EH (cell line): ENCODE results near the gene ZSWIM3.
A peak's percentile ranks its signal among the peaks of the same experiment; 100 is the strongest.
"Not testable (repeated sequence)": the region's sequence is repeated elsewhere in the genome, so short reads cannot be mapped to it uniquely, and the experiment has no call there.

ENCODE experiments used
- DNase-seq: peaks from one replicate; pipeline ENCODE4 v3.0.0-alpha.2; 2015; ENCODE audit warnings: low read depth

ZSWIM3 gene

GRCh38 chr20:45861221-45862075 lies 4.0 kb downstream of the ZSWIM3 start:
- DNase-seq: peak; percentile 11

- DNase-seq: no peak
Measured at GRCh38 chr20:45863543-45864470, 6.4 kb downstream of the ZSWIM3 start.

DNA sequence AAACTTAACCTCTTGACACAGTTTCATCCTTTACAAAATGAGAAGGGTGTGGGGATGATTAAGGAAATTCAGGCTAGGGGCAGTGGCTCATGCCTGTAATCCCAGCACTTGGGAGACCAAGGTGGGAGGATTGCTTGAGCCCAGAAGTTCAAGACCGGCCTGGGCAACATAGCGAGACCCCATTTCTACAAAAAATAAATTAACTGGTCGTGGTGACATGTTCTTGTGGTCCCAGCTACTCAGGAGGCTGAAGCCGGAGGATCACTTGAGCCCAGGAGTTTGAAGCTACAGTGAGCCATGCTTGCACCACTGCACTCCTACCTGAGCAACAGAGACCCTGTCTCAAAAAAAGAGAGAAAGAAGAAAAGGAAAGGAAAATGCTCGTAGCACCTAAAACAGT lies 9.0 kb downstream of the ZSWIM3 start:
- DNase-seq: no peak

DNA sequence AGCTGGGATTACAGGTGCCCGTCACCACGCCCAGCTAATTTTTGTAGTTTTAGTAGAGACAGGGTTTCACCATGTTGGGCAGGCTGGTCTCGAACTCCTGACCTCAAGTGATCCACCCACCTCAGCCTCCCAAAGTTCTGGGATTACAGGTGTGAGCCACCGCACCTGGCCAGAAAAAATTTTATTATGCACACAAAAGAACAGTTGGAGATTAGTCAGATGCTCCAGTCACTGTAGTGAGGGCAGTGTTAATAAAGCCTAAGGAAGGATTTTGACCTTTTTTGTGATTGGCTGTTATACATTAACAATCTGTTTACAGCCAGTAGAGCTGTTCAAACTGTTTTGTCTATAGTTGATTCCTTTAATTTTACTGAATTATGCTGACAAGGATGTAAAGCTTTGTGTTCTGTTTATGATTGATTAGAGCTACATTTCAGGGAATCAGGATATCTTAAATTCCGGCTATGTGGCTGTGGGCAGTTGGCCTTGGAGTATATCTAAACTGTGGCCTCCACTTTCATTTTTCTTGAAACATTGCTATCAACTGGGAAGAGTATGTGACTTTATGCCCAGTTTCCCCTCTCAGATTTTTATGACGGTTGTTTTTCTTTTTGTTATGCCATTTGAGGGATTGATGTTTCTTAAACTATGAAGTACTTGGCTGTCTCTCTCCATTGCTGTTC lies 9.9 kb downstream of the ZSWIM3 start:
- no peak for DNase-seq

DNA sequence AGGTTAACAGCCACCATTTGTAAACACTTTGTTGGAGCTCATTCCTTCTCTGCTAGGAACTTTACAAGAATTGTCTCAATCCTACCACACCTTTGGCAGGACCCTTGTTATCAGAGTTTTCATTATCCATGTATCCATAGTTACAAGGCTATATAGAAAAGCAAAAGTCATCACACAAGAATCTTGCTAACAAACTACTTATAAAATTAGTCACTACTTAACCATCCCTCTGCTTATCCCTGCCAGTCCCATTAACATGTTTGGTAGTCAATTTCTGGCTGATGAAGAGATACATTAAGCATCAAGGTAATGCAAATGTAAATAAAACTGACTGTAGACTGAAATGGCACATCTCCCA lies 10.4 kb downstream of the ZSWIM3 start:
- peak; percentile 83 for DNase-seq

- no peak for DNase-seq
Measured at GRCh38 chr20:45872626-45873025, 15.2 kb downstream of the ZSWIM3 start.

- peak; percentile 18 for DNase-seq
Measured at GRCh38 chr20:45873409-45874103, 16.1 kb downstream of the ZSWIM3 start.

DNA sequence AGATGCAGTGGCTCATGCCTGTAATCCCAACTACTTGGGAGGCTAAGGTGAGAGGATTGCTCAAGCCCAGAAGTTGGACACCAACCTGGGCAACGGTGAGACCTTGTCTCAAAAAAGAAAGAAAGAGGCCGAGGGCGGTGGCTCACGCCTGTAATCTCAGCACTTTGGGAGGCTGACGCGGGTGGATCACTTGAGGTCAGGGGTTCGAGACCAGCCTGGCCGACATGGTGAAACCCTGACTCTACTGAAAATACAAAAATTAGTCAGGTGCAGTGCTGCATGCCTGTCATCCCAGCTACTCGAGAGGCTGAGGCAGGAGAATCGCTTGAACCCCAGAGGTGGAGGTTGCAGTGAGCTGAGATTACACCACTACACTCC lies 16.7 kb downstream of the ZSWIM3 start:
- not testable (repeated sequence) for DNase-seq

- no peak for DNase-seq
Measured at GRCh38 chr20:45874576-45874975, 17.2 kb downstream of the ZSWIM3 start.

- peak; percentile 28 for DNase-seq
Measured at GRCh38 chr20:45878076-45878761, 20.8 kb downstream of the ZSWIM3 start.

GRCh38 chr20:45880988-45881788 lies 23.8 kb downstream of the ZSWIM3 start, which contains the start of gene ZSWIM1:
TSS of gene ZSWIM1 (plus strand) at chr20:45881227. CDS start at chr20:45882593, 1,366 bp downstream.
- DNase-seq: peak; percentile 99

DNA sequence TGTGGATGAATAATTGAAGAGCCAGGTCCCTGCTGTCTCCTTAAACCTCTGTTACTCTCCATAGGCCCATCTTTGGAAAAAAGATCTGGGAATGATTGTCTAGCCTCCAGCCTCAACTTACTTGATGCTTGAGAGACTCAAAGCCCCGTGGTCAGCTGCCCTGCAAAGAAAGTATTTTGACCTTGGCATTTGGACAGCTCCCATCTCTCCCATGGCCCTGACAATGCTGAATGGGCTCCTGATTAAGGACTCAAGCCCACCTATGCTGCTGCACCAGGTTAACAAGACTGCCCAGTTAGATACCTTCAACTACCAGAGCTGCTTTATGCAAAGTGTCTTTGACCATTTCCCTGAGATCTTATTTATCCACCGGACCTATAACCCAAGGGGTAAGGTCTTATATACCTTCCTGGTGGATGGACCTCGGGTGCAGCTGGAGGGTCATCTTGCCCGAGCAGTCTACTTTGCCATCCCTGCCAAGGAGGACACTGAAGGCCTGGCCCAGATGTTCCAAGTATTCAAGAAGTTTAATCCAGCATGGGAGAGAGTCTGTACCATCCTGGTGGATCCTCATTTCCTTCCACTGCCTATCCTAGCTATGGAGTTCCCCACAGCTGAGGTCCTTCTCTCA lies 25.2 kb downstream of the ZSWIM3 start:
- no peak for DNase-seq

DNA sequence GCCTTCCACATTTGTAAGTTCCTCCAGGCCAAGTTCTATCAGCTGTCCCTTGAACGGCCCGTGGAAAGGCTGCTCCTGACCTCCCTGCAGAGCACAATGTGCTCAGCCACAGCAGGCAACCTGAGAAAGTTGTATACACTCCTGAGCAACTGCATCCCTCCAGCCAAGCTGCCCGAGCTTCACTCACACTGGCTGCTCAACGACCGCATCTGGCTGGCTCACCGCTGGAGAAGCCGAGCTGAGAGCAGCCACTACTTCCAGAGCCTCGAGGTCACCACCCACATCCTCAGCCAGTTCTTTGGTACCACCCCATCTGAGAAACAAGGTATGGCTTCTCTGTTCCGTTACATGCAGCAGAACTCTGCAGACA lies 25.7 kb downstream of the ZSWIM3 start:
- DNase-seq: no peak

- DNase-seq: no peak
Measured at GRCh38 chr20:45886590-45887345, 29.4 kb downstream of the ZSWIM3 start.

DNA sequence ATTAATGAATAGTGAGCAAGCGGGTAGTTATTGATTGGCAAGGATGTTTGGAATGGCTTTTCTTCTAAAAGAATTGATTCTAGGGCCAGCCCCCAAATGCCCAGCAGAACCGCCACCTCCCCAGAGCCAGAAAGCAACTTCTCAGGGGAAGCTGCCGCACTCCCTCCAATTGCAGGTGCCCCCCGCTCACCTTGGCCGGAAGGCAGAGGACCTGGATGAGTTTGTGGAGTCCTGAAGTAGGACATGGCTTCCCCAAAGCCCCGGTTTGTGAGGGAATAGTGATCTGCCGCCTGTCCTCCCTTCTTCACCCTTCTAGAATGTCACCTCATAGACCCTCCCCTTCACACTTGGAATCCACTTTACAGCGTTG lies 29.9 kb downstream of the ZSWIM3 start, which contains the start of gene SPATA25:
SPATA25 (minus strand) TSS at position 277 of the 370 bp plus-strand sequence; CDS start at position 245, 32 bp downstream.
- DNase-seq: no peak

DNA sequence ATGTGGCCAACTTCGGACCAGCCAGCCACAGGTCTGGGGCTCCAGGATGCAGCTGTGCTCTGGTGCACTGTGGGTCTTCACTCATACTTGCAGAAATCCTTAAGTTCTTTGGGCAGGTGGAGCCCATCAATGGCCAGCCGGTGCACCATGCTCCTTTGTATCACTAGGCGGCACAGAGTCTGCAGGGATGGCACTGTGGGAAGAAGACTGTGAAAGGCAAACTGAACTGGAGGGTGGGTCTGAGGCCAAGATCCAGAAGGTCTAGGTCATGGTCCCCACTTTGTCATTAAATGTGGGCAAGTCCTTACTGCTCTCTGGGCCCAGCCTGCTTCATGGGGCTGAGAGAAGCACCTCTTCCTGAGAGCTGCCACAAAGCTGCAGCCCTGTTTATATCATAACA lies 31.3 kb downstream of the ZSWIM3 start:
- no peak for DNase-seq

- DNase-seq: peak; percentile 74
Measured at GRCh38 chr20:45890077-45890984, 32.9 kb downstream of the ZSWIM3 start.
